ENCODE results near the gene LSM12.

GRCh38 chr17:44082256-44082927 is 15.9 kb upstream of the LSM12 start:
- TF ChIP-seq TAF1 (IDR thresholded peaks at IDR 0.05; ENCODE audit: borderline replicate concordance, low read depth, low read length) (no peak), POLR2A (IDR thresholded peaks at IDR 0.05; ENCODE audit: low read depth, low read length) (no peak), POLR2AphosphoS5 (IDR thresholded peaks at IDR 0.05; ENCODE audit: low read depth, low read length) (no peak)
